Peyer's patch (tissue), 4 donors: ENCODE measurements around the gene PRDM13.

Source experiments
- POLR2A ChIP-seq, 2 donors: fragments of 450-650 bp; IDR thresholded peaks; one replicate each; pipeline ENCODE4 v1.5.1; 2017; ENCODE audit warnings: antibody characterized with exemption in 2 of 2, mild to moderate bottlenecking in 2 of 2, moderate library complexity in 2 of 2
- TF ChIP-seq, protein P1 (sequence below), 6 experiments: fragments of 450-650 bp in 4 of 6; fragments of 200-600 bp in 2 of 6; sonication (generic) in 1 of 6; IDR thresholded peaks; one replicate each; pipeline ENCODE4 v1.5.1; 2017 to 2019; ENCODE audit warnings: antibody characterized with exemption in 6 of 6, mild to moderate bottlenecking in 3 of 6, moderate library complexity in 1 of 6

GRCh38 chr6:99573980-99574617 lies 32.5 kb upstream of the PRDM13 start:
- TF ChIP-seq, protein P1, sequence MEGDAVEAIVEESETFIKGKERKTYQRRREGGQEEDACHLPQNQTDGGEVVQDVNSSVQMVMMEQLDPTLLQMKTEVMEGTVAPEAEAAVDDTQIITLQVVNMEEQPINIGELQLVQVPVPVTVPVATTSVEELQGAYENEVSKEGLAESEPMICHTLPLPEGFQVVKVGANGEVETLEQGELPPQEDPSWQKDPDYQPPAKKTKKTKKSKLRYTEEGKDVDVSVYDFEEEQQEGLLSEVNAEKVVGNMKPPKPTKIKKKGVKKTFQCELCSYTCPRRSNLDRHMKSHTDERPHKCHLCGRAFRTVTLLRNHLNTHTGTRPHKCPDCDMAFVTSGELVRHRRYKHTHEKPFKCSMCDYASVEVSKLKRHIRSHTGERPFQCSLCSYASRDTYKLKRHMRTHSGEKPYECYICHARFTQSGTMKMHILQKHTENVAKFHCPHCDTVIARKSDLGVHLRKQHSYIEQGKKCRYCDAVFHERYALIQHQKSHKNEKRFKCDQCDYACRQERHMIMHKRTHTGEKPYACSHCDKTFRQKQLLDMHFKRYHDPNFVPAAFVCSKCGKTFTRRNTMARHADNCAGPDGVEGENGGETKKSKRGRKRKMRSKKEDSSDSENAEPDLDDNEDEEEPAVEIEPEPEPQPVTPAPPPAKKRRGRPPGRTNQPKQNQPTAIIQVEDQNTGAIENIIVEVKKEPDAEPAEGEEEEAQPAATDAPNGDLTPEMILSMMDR (IDR thresholded peaks at IDR 0.05) = no peak
- no peak for TF ChIP-seq POLR2A (IDR thresholded peaks at IDR 0.05)
